IMR-90 (cell line): Measurements from ENCODE around the gene MAU2. TPM values are rescaled to one million over a fixed set of nuclear protein-coding genes. Genes with fewer than 3 reads are reported as not detected.
A peak's percentile ranks its signal among the peaks of the same experiment; 100 is the strongest.

Experiments
- ATAC-seq: fragments of 200-7000 bp; cut with Tn5 transposase; 2 replicates; pipeline ENCODE4 v1.9.1; 2020; ENCODE audit warnings: low read depth, mild to moderate bottlenecking, moderate library complexity
- BruUV-seq: library from RNA; stranded (reverse); fragments of 400-500 nt; replicated peaks from 2 replicates; lab custom pipeline; 2021; lab: Mats Ljungman, UMichigan
- CTCF ChIA-PET: fragments of 300-600 bp; formaldehyde crosslinking; extraction: SDS; loops from one replicate; lab custom pipeline; 2021; ENCODE audit warnings: antibody characterized with exemption; lab: Yijun Ruan, JAX
- POLR2A ChIA-PET: fragments of 300-600 bp; sonication (Branson Sonifier 250); formaldehyde crosslinking; loops from one replicate; lab custom pipeline; 2022; ENCODE audit warnings: antibody characterized with exemption; ENCODE audit not compliant: unreplicated experiment; lab: Charles Lee
- DNase-seq: peaks from one replicate; pipeline ENCODE4 v3.0.0; 2013
- H2AFZ ChIP-seq: replicated peaks from 2 replicates; pipeline ENCODE3; 2013; ENCODE audit warnings: low read length, mild to moderate bottlenecking; ENCODE audit not compliant: poor library complexity
- H2AK5ac ChIP-seq: 2 replicates; pipeline ENCODE4 v1.6.1; 2013; ENCODE audit warnings: low read depth, low read length, inconsistent platforms
- H2AK9ac ChIP-seq: replicated peaks from 2 replicates; pipeline ENCODE3; 2013; ENCODE audit warnings: mild to moderate bottlenecking, low read depth, low read length, moderate library complexity; ENCODE audit not compliant: poor library complexity
- H2BK120ac ChIP-seq: 2 replicates; pipeline ENCODE4 v1.6.1; 2013; ENCODE audit warnings: low read depth, low read length, inconsistent platforms
- H2BK15ac ChIP-seq: 3 replicates; pipeline ENCODE4 v1.6.1; 2013; ENCODE audit warnings: low read depth, low read length, inconsistent platforms
- H2BK20ac ChIP-seq: 2 replicates; pipeline ENCODE4 v1.6.1; 2013; ENCODE audit warnings: low read depth, mild to moderate bottlenecking, inconsistent platforms, low read length, moderate library complexity
- H2BK5ac ChIP-seq: 2 replicates; pipeline ENCODE4 v1.6.1; 2013; ENCODE audit warnings: mild to moderate bottlenecking, low read depth, low read length, inconsistent platforms; ENCODE audit not compliant: poor library complexity, severe bottlenecking
- H3K14ac ChIP-seq: replicated peaks from 2 replicates; pipeline ENCODE4 v1.6.1; 2013; ENCODE audit warnings: low read depth, low read length, inconsistent platforms
- H3K18ac ChIP-seq: 2 replicates; pipeline ENCODE4 v1.6.1; 2013; ENCODE audit warnings: low read depth, low read length, control low read depth
- H3K23ac ChIP-seq: 2 replicates; pipeline ENCODE4 v1.6.1; 2013; ENCODE audit warnings: low read depth, low read length, inconsistent platforms
- H3K27ac ChIP-seq: 2 replicates; pipeline ENCODE4 v1.5.1; 2013; ENCODE audit warnings: mild to moderate bottlenecking, control low read depth, low read length; ENCODE audit not compliant: insufficient read depth
- H3K27me3 ChIP-seq: 2 replicates; pipeline ENCODE4 v1.6.1; 2013; ENCODE audit warnings: low read length; ENCODE audit not compliant: control insufficient read depth, insufficient read depth
- H3K36me3 ChIP-seq: 2 replicates; pipeline ENCODE4 v1.6.1; 2013; ENCODE audit warnings: low read length, mixed read lengths; ENCODE audit not compliant: control insufficient read depth, insufficient read depth
- H3K4ac ChIP-seq: 2 replicates; pipeline ENCODE4 v1.6.1; 2013; ENCODE audit warnings: low read depth, low read length, inconsistent platforms
- H3K4me1 ChIP-seq: 2 replicates; pipeline ENCODE4 v1.6.1; 2013; ENCODE audit warnings: low read length, mixed read lengths; ENCODE audit not compliant: control insufficient read depth, insufficient read depth
- H3K4me2 ChIP-seq: 2 replicates; pipeline ENCODE4 v1.6.1; 2013; ENCODE audit warnings: low read depth, mild to moderate bottlenecking, control low read depth, low read length, moderate library complexity
- H3K4me3 ChIP-seq: 2 replicates; pipeline ENCODE4 v1.5.1; 2013; ENCODE audit warnings: low read depth, mild to moderate bottlenecking, control low read depth, low read length, moderate library complexity; ENCODE audit not compliant: insufficient read depth
- H3K56ac ChIP-seq: 2 replicates; pipeline ENCODE4 v1.6.1; 2013; ENCODE audit warnings: low read length, inconsistent platforms; ENCODE audit not compliant: insufficient read depth; ENCODE audit errors: extremely low read depth
- H3K79me1 ChIP-seq, 2 experiments: 2 replicates each; pipeline ENCODE4 v1.6.1; 2013; ENCODE audit warnings: low read length in 2 of 2, inconsistent platforms in 1 of 2, low read depth in 1 of 2
- H3K9ac ChIP-seq: 2 replicates; pipeline ENCODE4 v1.6.1; 2013; ENCODE audit warnings: low read depth, low read length, control low read depth
- H3K9me1 ChIP-seq: 2 replicates; pipeline ENCODE4 v1.6.1; 2013; ENCODE audit warnings: low read length, inconsistent platforms; ENCODE audit not compliant: insufficient read depth
- H3K9me3 ChIP-seq: 2 replicates; pipeline ENCODE4 v1.6.1; 2013; ENCODE audit warnings: low read length; ENCODE audit not compliant: control insufficient read depth, insufficient read depth
- H4K20me1 ChIP-seq: 2 replicates; pipeline ENCODE4 v1.6.1; 2013; ENCODE audit warnings: low read length, inconsistent platforms; ENCODE audit not compliant: insufficient read depth
- H4K5ac ChIP-seq: 2 replicates; pipeline ENCODE4 v1.6.1; 2013; ENCODE audit warnings: mild to moderate bottlenecking, low read depth, low read length, control low read depth
- H4K8ac ChIP-seq, 2 experiments: 2 replicates each; pipeline ENCODE4 v1.6.1; 2013; ENCODE audit warnings: low read depth in 2 of 2, low read length in 2 of 2, control low read depth in 1 of 2, inconsistent platforms in 1 of 2
- H4K91ac ChIP-seq: 2 replicates; pipeline ENCODE4 v1.6.1; 2013; ENCODE audit warnings: low read depth, low read length, inconsistent platforms; ENCODE audit not compliant: insufficient read depth
- CTCF ChIP-seq: conservative IDR thresholded peaks from 2 replicates; pipeline ENCODE4 v1.5.1; 2012; ENCODE audit warnings: mild to moderate bottlenecking, low read depth, low read length, improper control_type of control experiment
- MAFK ChIP-seq: IDR thresholded peaks from 2 replicates; pipeline ENCODE4 v1.6.1; 2012; ENCODE audit warnings: low read depth, low read length, improper control_type of control experiment
- MXI1 ChIP-seq: IDR thresholded peaks from 2 replicates; pipeline ENCODE4 v1.6.1; 2012; ENCODE audit warnings: low read depth, mild to moderate bottlenecking, low read length, moderate library complexity, borderline replicate concordance
- RAD21 ChIP-seq: IDR thresholded peaks from 2 replicates; pipeline ENCODE4 v1.6.1; 2012; ENCODE audit warnings: low read length, improper control_type of control experiment
- RFX5 ChIP-seq: IDR thresholded peaks from 2 replicates; pipeline ENCODE4 v1.8.0; 2012; ENCODE audit warnings: low read depth, mild to moderate bottlenecking, low read length, moderate library complexity
- USF2 ChIP-seq: fragments of 150-350 bp; IDR thresholded peaks from 2 replicates; pipeline ENCODE4 v1.6.1; 2017; ENCODE audit warnings: mild to moderate bottlenecking, antibody characterized with exemption, low read length, low read depth
- WGBS, 2 experiments: methylation state at CpG; one replicate each; pipeline versions ENCODE4 v1.1.5 to v1.1.7; 2013; ENCODE audit warnings: missing lambda C conversion rate in 2 of 2; ENCODE audit not compliant: insufficient read length in 1 of 2; ENCODE audit errors: extremely low coverage in 2 of 2; 5-methylcytosine and 5-hydroxymethylcytosine counted together
- dilution Hi-C: fragments of 300-500 bp; cut with HindIII; formaldehyde crosslinking; loops from one replicate; pipeline ENCODE4 v1.14.3; 2018; ENCODE audit warnings: low sequenced_read_pairs; ENCODE audit not compliant: unreplicated experiment
- in situ Hi-C: fragments of 300-500 bp; cut with MboI; formaldehyde crosslinking; loops from 3 replicates; pipeline ENCODE4 v1.14.3; 2019; ENCODE audit warnings: low sequenced_read_pairs, inconsistent platforms, mixed read lengths
- intact Hi-C: fragments of 100-400 bp; cut with micrococcal nuclease; formaldehyde crosslinking; loops from 2 replicates; pipeline ENCODE4 v1.10.0; 2022
- polyA plus RNA-seq, 3 experiments: library from polyadenylated mRNA; depleted of rRNA; stranded (reverse); fragments of >200 nt; gene quantifications; 2 replicates each; pipeline ENCODE4 v1.2.3, GENCODE V29; 2012; ENCODE audit warnings: low replicate concordance in 1 of 3
- total RNA-seq: library from RNA; depleted of rRNA; stranded (reverse); fragments of >200 nt; gene quantifications from 2 replicates; pipeline ENCODE4 v1.2.3, GENCODE V29; 2012

Gene MAU2
- total and polyA plus RNA-seq, 2 of the 4 experiments (the other 2 are of a cell fraction), result 24.6 to 31.1 TPM

- H3K36me3 ChIP-seq, result no peaks in the 10 kb centered on the region
- peak overlapping the region; percentile 27; the same call in 1 of the 2 replicates for H2AK5ac ChIP-seq
- H2AK9ac ChIP-seq, result peak overlapping the region; percentile 18
- H4K8ac ChIP-seq, result peak overlapping the region; percentile 29 to 74; a peak in 3 of 4 replicates
- H4K91ac ChIP-seq, result peak overlapping the region; percentile 10
- H3K27me3 ChIP-seq, result no peaks in the 10 kb centered on the region
- dilution Hi-C loops (no loop called here), in situ Hi-C loops (loop anchor here (25.0 kb wide), 1 partner anchor 237 kb away; the partner anchor contains the start of genes GMIP and LPAR2), intact Hi-C loops (no loop called here)
- H2BK15ac ChIP-seq, result peak overlapping the region; percentile 12; the same call in 1 of the 3 replicates
- H4K20me1 ChIP-seq, result peaks cover 6% of the 10 kb centered on the region; the same call in 1 of the 2 replicates
- peak overlapping the region; percentile 75 for H4K5ac ChIP-seq
- H3K4me1 ChIP-seq, result peaks cover 9% of the 10 kb centered on the region
- peaks cover 11% of the 10 kb centered on the region; the same call in 1 of the 2 replicates for H3K9me1 ChIP-seq
- H3K9ac ChIP-seq, result peak overlapping the region; percentile 52; the same call in 1 of the 2 replicates
- H3K27ac ChIP-seq, result peak overlapping the region; percentile 6; the same call in 1 of the 2 replicates
- peak overlapping the region; percentile 53 for H2AFZ ChIP-seq
- no CpG with 5 or more reads among the region's 9 CpGs for WGBS, 2 experiments
- peak overlapping the region; percentile 13; the same call in 1 of the 2 replicates for H3K23ac ChIP-seq
- no peak overlapping the region for H2BK5ac ChIP-seq
- H2BK120ac ChIP-seq, result peak overlapping the region; percentile 28; the same call in 1 of the 2 replicates
- peak overlapping the region; percentile 71 for H3K14ac ChIP-seq
- H3K4ac ChIP-seq, result 0 out of 2 replicates have a peak overlapping the region, but pooled peaks have one; percentile 3
- H3K9me3 ChIP-seq, result no peaks in the 10 kb centered on the region
- CTCF ChIA-PET, result no interaction called here
- ATAC-seq (peak; percentile 76), DNase-seq (peak; percentile 38)
- H2BK20ac ChIP-seq, result 0 out of 2 replicates have a peak overlapping the region, but pooled peaks have one; percentile 7
- H3K56ac ChIP-seq, result no peak overlapping the region; the same call in 1 of the 2 replicates
- peaks cover 12 to 67% of the 10 kb centered on the region in 2 experiments for H3K79me1 ChIP-seq
- BruUV-seq, result no TSS peak
- POLR2A ChIA-PET, result no interaction called here
- H3K18ac ChIP-seq, result peak overlapping the region; percentile 29; the same call in 1 of the 2 replicates
- peak overlapping the region; percentile 82 for H3K4me2 ChIP-seq
- TF ChIP-seq RFX5, result peak; percentile 76; the same call in 1 of the 2 replicates
- no peak for TF ChIP-seq MAFK
- 0 out of 2 replicates have a peak, but pooled peaks have one; percentile 12 for TF ChIP-seq CTCF
- peak; percentile 53 for TF ChIP-seq USF2
- TF ChIP-seq MXI1, result no peak
- TF ChIP-seq RAD21, result no peak
- no peak overlapping the region for H3K4me3 ChIP-seq
Observed at GRCh38 chr19:19399733-19400433, 79.3 kb downstream of the MAU2 start.
